ENCODE measurements around the gene NME3. TPM values are rescaled to one million over a fixed set of nuclear protein-coding genes. Genes with fewer than 3 reads are reported as not detected.

The NME3 gene
- total and polyA plus RNA-seq, 2 of the 4 experiments (the other 2 are of a cell fraction): 12.7 to 41.2 TPM

GRCh38 chr16:1818873-1819525 is 47.7 kb upstream of the NME3 start:
- intact Hi-C loops (cut with micrococcal nuclease): no loop called here
- ATAC-seq (ENCODE audit: low read depth): no peak
- in situ Hi-C loops (cut with MboI; ENCODE audit: low sequenced_read_pairs): no loop called here
- Histone ChIP-seq H3K14ac (replicated peaks; ENCODE audit: low read depth, low read length) (no peak overlapping the region), H3K18ac (ENCODE audit: low read depth, low read length) (no peak overlapping the region), H3K27ac (ENCODE audit: insufficient read depth, low read length) (no peak overlapping the region), H3K79me1 (ENCODE audit: low read depth in 1 of 2, low read length in 2 of 2) (peaks cover 0 to 11% of the 10 kb centered on the region in 2 experiments; a peak in 2 of 4 replicates), H3K9me1 (ENCODE audit: insufficient read depth, low read length) (peaks cover 2% of the 10 kb centered on the region; the same call in 1 of the 2 replicates), H3K36me3 (ENCODE audit: control insufficient read depth, insufficient read depth, low read length) (peaks cover 18% of the 10 kb centered on the region), H3K56ac (ENCODE audit: extremely low read depth, insufficient read depth, low read length) (no peak overlapping the region), H3K9ac (ENCODE audit: low read depth, low read length) (no peak overlapping the region), H4K20me1 (ENCODE audit: insufficient read depth, low read length) (0 out of 2 replicates have a peak, but pooled peaks cover 3% of the 10 kb centered on the region), H2BK15ac (ENCODE audit: low read depth, low read length) (no peak overlapping the region), H4K5ac (ENCODE audit: low read depth, low read length) (no peak overlapping the region), H2AK5ac (ENCODE audit: low read depth, low read length) (no peak overlapping the region), H3K4ac (ENCODE audit: low read depth, low read length) (no peak overlapping the region), H4K8ac (ENCODE audit: low read depth in 2 of 2, low read length in 2 of 2) (no peak overlapping the region), H2AFZ (replicated peaks; ENCODE audit: low read length, poor library complexity) (no peak overlapping the region), H3K27me3 (ENCODE audit: control insufficient read depth, insufficient read depth, low read length) (no peaks in the 10 kb centered on the region), H2BK20ac (ENCODE audit: low read depth, low read length) (no peak overlapping the region), H3K4me1 (ENCODE audit: control insufficient read depth, insufficient read depth, low read length) (no peaks in the 10 kb centered on the region), H3K4me2 (ENCODE audit: low read depth, low read length) (no peak overlapping the region), H2BK5ac (ENCODE audit: low read depth, low read length, poor library complexity, severe bottlenecking) (no peak overlapping the region), H3K9me3 (ENCODE audit: control insufficient read depth, insufficient read depth, low read length) (no peaks in the 10 kb centered on the region), H2AK9ac (replicated peaks; ENCODE audit: low read depth, low read length, poor library complexity) (no peak overlapping the region), H3K23ac (ENCODE audit: low read depth, low read length) (no peak overlapping the region), H4K91ac (ENCODE audit: insufficient read depth, low read depth, low read length) (no peak overlapping the region), H3K4me3 (ENCODE audit: insufficient read depth, low read depth, low read length) (no peak overlapping the region), H2BK120ac (ENCODE audit: low read depth, low read length) (no peak overlapping the region)
- 80% methylated on average over 10 of the region's 35 CpGs; no CpG with 5 or more reads in 1 of the 2 experiments for WGBS, 2 experiments (ENCODE audit: extremely low coverage in 2 of 2, insufficient read length in 1 of 2)
- ChIA-PET CTCF (no interaction called here), POLR2A (ENCODE audit: unreplicated experiment) (no interaction called here)
- TF ChIP-seq SMC3 (IDR thresholded peaks at IDR 0.05; ENCODE audit: low read depth, low read length) (no peak), RAD21 (IDR thresholded peaks at IDR 0.05; ENCODE audit: low read length) (no peak), RCOR1 (IDR thresholded peaks at IDR 0.05; ENCODE audit: insufficient replicate concordance, low read length) (no peak), USF2 (IDR thresholded peaks at IDR 0.05; ENCODE audit: low read depth, low read length) (no peak), BHLHE40 (IDR thresholded peaks at IDR 0.05; ENCODE audit: low read depth, low read length) (no peak), CHD1 (IDR thresholded peaks at IDR 0.05; ENCODE audit: low read depth, low read length) (no peak)
- no peak for DNase-seq
- BruUV-seq (replicated peaks): no TSS peak
- dilution Hi-C loops (cut with HindIII; ENCODE audit: low sequenced_read_pairs, unreplicated experiment): no loop called here
